Loucy (cell line): ENCODE results near the gene MPIG6B.
A peak's percentile ranks its signal among the peaks of the same experiment; 100 is the strongest.

Experiments
- H2AFZ ChIP-seq: fragments of 200-600 bp; sonication (generic); 2 replicates; pipeline ENCODE4 v1.6.0; 2016; ENCODE audit warnings: antibody characterized with exemption, mild to moderate bottlenecking, low read length, moderate library complexity
- H3F3A ChIP-seq: fragments of 200-600 bp; 2 replicates; pipeline ENCODE4 v1.6.0; 2016; ENCODE audit warnings: antibody characterized with exemption, low read depth, mild to moderate bottlenecking
- H3K27me3 ChIP-seq: fragments of 200-600 bp; sonication (generic); 2 replicates; pipeline ENCODE4 v1.6.1; 2014; ENCODE audit warnings: low read length, mild to moderate bottlenecking; ENCODE audit not compliant: insufficient read depth, poor library complexity, severe bottlenecking
- H3K36me3 ChIP-seq: fragments of 200-600 bp; sonication (generic); 2 replicates; pipeline ENCODE4 v1.6.1; 2016; ENCODE audit warnings: low read length; ENCODE audit not compliant: insufficient read depth
- H3K4me1 ChIP-seq: fragments of 200-600 bp; sonication (generic); 2 replicates; pipeline ENCODE4 v1.5.1; 2014; ENCODE audit warnings: low read length, mild to moderate bottlenecking; ENCODE audit not compliant: insufficient read depth, poor library complexity, severe bottlenecking
- H3K4me2 ChIP-seq: fragments of 200-600 bp; sonication (generic); 2 replicates; pipeline ENCODE4 v1.6.0; 2014; ENCODE audit warnings: antibody characterized with exemption, low read length, low read depth, mild to moderate bottlenecking; ENCODE audit not compliant: poor library complexity, severe bottlenecking
- H3K4me3 ChIP-seq: fragments of 200-600 bp; sonication (generic); 2 replicates; pipeline ENCODE4 v1.5.1; 2014; ENCODE audit warnings: low read length, mild to moderate bottlenecking, mixed read lengths; ENCODE audit not compliant: poor library complexity, severe bottlenecking
- H3K79me2 ChIP-seq: fragments of 200-600 bp; sonication (generic); 2 replicates; pipeline ENCODE4 v1.6.1; 2014; ENCODE audit warnings: low read length; ENCODE audit not compliant: insufficient read depth
- H3K9ac ChIP-seq: fragments of 200-600 bp; sonication (generic); 2 replicates; pipeline ENCODE4 v1.6.0; 2014; ENCODE audit warnings: mild to moderate bottlenecking, low read depth, low read length, moderate library complexity; ENCODE audit not compliant: poor library complexity, severe bottlenecking
- H3K9me2 ChIP-seq: fragments of 200-600 bp; sonication (generic); replicated peaks from 2 replicates; pipeline ENCODE4 v1.6.1; 2016; ENCODE audit warnings: low read depth, low read length, mixed read lengths
- H3K9me3 ChIP-seq: fragments of 200-600 bp; sonication (generic); 2 replicates; pipeline ENCODE4 v1.6.1; 2014; ENCODE audit warnings: mild to moderate bottlenecking, antibody characterized with exemption, low read length, low read depth; ENCODE audit not compliant: insufficient read depth
- H4K20me1 ChIP-seq: fragments of 200-600 bp; sonication (generic); 2 replicates; pipeline ENCODE4 v1.6.0; 2014; ENCODE audit warnings: antibody characterized with exemption, low read length, mild to moderate bottlenecking; ENCODE audit not compliant: insufficient read depth, poor library complexity, severe bottlenecking
- EZH2phosphoT487 ChIP-seq: fragments of 200-600 bp; IDR thresholded peaks from 2 replicates; pipeline ENCODE4 v1.6.1; 2018; ENCODE audit warnings: antibody characterized with exemption, mild to moderate bottlenecking, moderate library complexity, borderline replicate concordance
- TF ChIP-seq, protein P1 (sequence below): fragments of 200-600 bp; sonication (generic); conservative IDR thresholded peaks from 2 replicates; pipeline ENCODE4 v1.5.1; 2014; ENCODE audit warnings: mild to moderate bottlenecking, antibody characterized with exemption, low read length

The MPIG6B gene

GRCh38 chr6:31702819-31703716, 20.1 kb upstream of the MPIG6B start, which contains the start of gene ABHD16A:
ABHD16A (minus strand) TSS chr6:31703324; CDS start chr6:31703281, 43 bp downstream.
- Histone ChIP-seq H3K4me3 (peak within 1 kb of the TSS; percentile 88), H3F3A (no peaks in the 10 kb centered on the region), H2AFZ (peak within 1 kb of the TSS; percentile 77), H3K36me3 (no peaks in the 10 kb centered on the region), H3K9ac (peak within 1 kb of the TSS; percentile 88), H3K9me2 (no peaks in the 10 kb centered on the region), H4K20me1 (peaks cover 15% of the 10 kb centered on the region), H3K9me3 (no peaks in the 10 kb centered on the region), H3K27me3 (no peaks in the 10 kb centered on the region), H3K4me2 (peak within 1 kb of the TSS; percentile 88), H3K79me2 (peaks cover 40% of the 10 kb centered on the region), H3K4me1 (peaks cover 19% of the 10 kb centered on the region)
- no peak for TF ChIP-seq EZH2phosphoT487
- TF ChIP-seq, protein P1, sequence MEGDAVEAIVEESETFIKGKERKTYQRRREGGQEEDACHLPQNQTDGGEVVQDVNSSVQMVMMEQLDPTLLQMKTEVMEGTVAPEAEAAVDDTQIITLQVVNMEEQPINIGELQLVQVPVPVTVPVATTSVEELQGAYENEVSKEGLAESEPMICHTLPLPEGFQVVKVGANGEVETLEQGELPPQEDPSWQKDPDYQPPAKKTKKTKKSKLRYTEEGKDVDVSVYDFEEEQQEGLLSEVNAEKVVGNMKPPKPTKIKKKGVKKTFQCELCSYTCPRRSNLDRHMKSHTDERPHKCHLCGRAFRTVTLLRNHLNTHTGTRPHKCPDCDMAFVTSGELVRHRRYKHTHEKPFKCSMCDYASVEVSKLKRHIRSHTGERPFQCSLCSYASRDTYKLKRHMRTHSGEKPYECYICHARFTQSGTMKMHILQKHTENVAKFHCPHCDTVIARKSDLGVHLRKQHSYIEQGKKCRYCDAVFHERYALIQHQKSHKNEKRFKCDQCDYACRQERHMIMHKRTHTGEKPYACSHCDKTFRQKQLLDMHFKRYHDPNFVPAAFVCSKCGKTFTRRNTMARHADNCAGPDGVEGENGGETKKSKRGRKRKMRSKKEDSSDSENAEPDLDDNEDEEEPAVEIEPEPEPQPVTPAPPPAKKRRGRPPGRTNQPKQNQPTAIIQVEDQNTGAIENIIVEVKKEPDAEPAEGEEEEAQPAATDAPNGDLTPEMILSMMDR = no peak

DNA sequence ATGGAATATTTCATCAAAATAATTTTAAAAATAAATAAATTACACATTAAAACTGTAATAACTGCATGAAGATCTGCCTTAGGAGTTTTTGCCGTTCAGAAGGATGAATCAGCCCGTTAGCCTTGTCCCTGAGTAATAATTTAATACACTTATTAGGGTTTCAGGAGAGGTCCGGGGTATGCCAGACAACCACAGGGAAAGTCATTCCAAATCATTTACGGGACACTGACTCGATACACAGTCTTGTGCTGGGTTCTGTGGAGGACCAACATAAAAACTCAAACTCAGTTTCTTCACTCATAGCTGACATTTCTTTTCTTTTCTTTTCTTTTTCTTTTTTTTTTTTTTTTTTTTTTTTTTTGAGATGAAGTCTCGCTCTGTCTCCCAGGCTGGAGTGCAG, 17.2 kb upstream of the MPIG6B start:
- H3K36me3 ChIP-seq = no peaks in the 10 kb centered on the region
- no peaks in the 10 kb centered on the region for H3K9me3 ChIP-seq

DNA sequence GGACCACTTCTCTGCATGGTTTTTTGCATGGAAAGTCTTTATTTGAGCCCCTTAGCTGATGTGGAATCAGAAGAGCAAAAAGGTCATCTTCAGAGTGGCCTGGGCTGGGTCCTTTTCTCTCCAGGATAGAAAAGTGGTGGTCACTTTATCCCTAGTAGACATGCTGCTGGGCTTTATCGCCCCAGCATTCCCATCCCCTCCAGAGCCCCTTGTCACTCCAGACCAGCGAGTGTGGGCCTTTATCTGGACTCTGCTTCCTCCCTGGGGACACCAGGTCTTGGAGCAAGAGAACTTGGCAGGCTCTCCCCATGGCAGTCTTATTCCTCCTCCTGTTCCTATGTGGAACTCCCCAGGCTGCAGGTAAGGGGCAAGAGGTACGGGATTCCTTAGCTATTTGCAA, 16.6 kb upstream of the MPIG6B start, which contains the start of gene LY6G6F:
Gene LY6G6F (plus strand): TSS at position 268 of the 400 bp plus-strand sequence. CDS start 41 bp downstream, at position 309.
- Histone ChIP-seq H3K36me3 (no peaks in the 10 kb centered on the region), H3K4me2 (no peak within 1 kb of the TSS), H3F3A (no peaks in the 10 kb centered on the region), H3K4me3 (no peak within 1 kb of the TSS), H3K4me1 (peaks cover 20% of the 10 kb centered on the region), H2AFZ (no peak within 1 kb of the TSS), H3K9me3 (no peaks in the 10 kb centered on the region), H3K9me2 (no peaks in the 10 kb centered on the region), H3K27me3 (no peaks in the 10 kb centered on the region), H3K79me2 (peaks cover 12% of the 10 kb centered on the region), H3K9ac (no peak within 1 kb of the TSS), H4K20me1 (peaks cover 6% of the 10 kb centered on the region)
- TF ChIP-seq, protein P1 = no peak
- no peak for TF ChIP-seq EZH2phosphoT487

More for the DNA sequence above, 17.2 kb upstream of the MPIG6B start:
- Histone ChIP-seq H3K9me2 (no peaks in the 10 kb centered on the region), H3K4me2 (no peak overlapping the region), H2AFZ (no peak overlapping the region), H3K4me3 (no peak overlapping the region), H3F3A (no peaks in the 10 kb centered on the region), H3K27me3 (no peaks in the 10 kb centered on the region), H3K79me2 (peaks cover 19% of the 10 kb centered on the region), H3K4me1 (peaks cover 20% of the 10 kb centered on the region), H4K20me1 (peaks cover 12% of the 10 kb centered on the region), H3K9ac (no peak overlapping the region)
- no peak for TF ChIP-seq EZH2phosphoT487
- TF ChIP-seq, protein P1 = no peak
